Peyer's patch (tissue), 4 donors: ENCODE measurements around the gene KSR2. TPM values are rescaled to one million over a fixed set of nuclear protein-coding genes. Genes with fewer than 3 reads are reported as not detected.

ENCODE experiments used
- DNase-seq, 3 donors: peaks; one replicate each; pipeline ENCODE4 v3.0.0-alpha.2; 2017 to 2019
- H3K27ac ChIP-seq, 4 donors: fragments of 200-600 bp; sonication (generic); one replicate each; pipeline ENCODE4 v1.5.1; 2016 to 2019
- H3K27me3 ChIP-seq, 2 donors: fragments of 200-600 bp; sonication (generic); one replicate each; pipeline ENCODE4 v1.5.1; 2019
- H3K36me3 ChIP-seq, 3 donors: fragments of 200-600 bp; sonication (generic); one replicate each; pipeline ENCODE4 v1.5.1; 2016 to 2019
- H3K4me1 ChIP-seq, 4 donors: fragments of 200-600 bp; sonication (generic); one replicate each; pipeline ENCODE4 v1.5.1; 2016 to 2019
- H3K4me3 ChIP-seq, 4 donors: fragments of 200-600 bp; sonication (generic); 1 replicate in 3 of 4; 2 replicates in 1 of 4; pipeline ENCODE4 v1.5.1; 2016 to 2019; ENCODE audit warnings: mild to moderate bottlenecking in 1 of 4
- H3K9me3 ChIP-seq, 4 donors: fragments of 200-600 bp; sonication (generic); one replicate each; pipeline ENCODE4 v1.5.1; 2016 to 2019; ENCODE audit warnings: mild to moderate bottlenecking in 1 of 4
- CTCF ChIP-seq, 6 experiments: fragments of 450-650 bp in 4 of 6; fragments of 200-600 bp in 2 of 6; sonication (generic) in 1 of 6; IDR thresholded peaks; one replicate each; pipeline ENCODE4 v1.5.1; 2017 to 2019; ENCODE audit warnings: antibody characterized with exemption in 6 of 6, mild to moderate bottlenecking in 3 of 6, moderate library complexity in 1 of 6
- POLR2A ChIP-seq, 2 donors: fragments of 450-650 bp; IDR thresholded peaks; one replicate each; pipeline ENCODE4 v1.5.1; 2017; ENCODE audit warnings: antibody characterized with exemption in 2 of 2, mild to moderate bottlenecking in 2 of 2, moderate library complexity in 2 of 2
- total RNA-seq, 4 donors: library from RNA; depleted of rRNA; stranded (reverse); fragments of >200 nt; gene quantifications; one replicate each; pipeline ENCODE4 v1.1.0, GENCODE V29; 2016

The KSR2 gene
- total RNA-seq, 4 donors from 2014 or later, result 0.27 to 0.53 (median 0.28) TPM; not detected in 1

DNA sequence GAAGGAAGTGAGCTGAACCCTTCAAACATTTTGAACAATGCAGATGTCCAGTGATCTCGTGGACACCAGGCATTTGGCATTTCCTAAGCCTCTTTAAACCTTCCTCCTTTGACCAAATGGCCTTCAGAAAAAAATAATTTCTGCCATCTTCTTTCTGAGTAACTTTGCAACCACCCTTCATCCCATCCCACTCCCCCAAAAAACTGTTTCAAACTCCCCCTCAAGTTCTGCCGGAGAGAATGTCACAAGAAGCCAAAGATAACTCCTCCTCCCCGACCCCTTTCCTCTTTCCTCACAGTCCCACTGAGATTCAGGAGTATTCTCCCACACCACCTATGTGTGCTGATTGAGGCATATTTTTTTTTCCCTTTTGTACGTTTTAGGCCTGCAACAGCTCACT is 1.7 kb downstream of the KSR2 start:
- H3K36me3 ChIP-seq, result no peaks in the 10 kb centered on the region
- no peak for DNase-seq
- H3K27ac ChIP-seq, result no peak overlapping the region
- peaks cover 0 to 11% (median 4%) of the 10 kb centered on the region in 4 donors for H3K4me1 ChIP-seq
- TF ChIP-seq POLR2A (IDR thresholded peaks at IDR 0.05) (no peak), CTCF (IDR thresholded peaks at IDR 0.05) (no peak)
- no peaks in the 10 kb centered on the region for H3K27me3 ChIP-seq
- H3K9me3 ChIP-seq, result no peaks in the 10 kb centered on the region
- H3K4me3 ChIP-seq, result no peak overlapping the region

- H3K27ac ChIP-seq, result no peak overlapping the region
- H3K27me3 ChIP-seq, result no peaks in the 10 kb centered on the region
- TF ChIP-seq POLR2A (IDR thresholded peaks at IDR 0.05), result no peak
- no peak for TF ChIP-seq CTCF (IDR thresholded peaks at IDR 0.05)
- DNase-seq, result no peak
- no peaks in the 10 kb centered on the region for H3K9me3 ChIP-seq
- H3K4me3 ChIP-seq, result no peak overlapping the region
- H3K36me3 ChIP-seq, result no peaks in the 10 kb centered on the region
- H3K4me1 ChIP-seq, result peaks cover 0 to 11% (median 4%) of the 10 kb centered on the region in 4 donors
These were observed 2.3 kb downstream of the KSR2 start for GRCh38 chr12:117966511-117966910.

GRCh38 chr12:117963836-117964235 is 5.0 kb downstream of the KSR2 start:
- Histone ChIP-seq H3K27ac (no peak overlapping the region), H3K36me3 (no peaks in the 10 kb centered on the region), H3K27me3 (no peaks in the 10 kb centered on the region), H3K9me3 (no peaks in the 10 kb centered on the region), H3K4me3 (no peak overlapping the region), H3K4me1 (peaks cover 0 to 4% (median under 1%) of the 10 kb centered on the region in 4 donors)
- no peak for TF ChIP-seq CTCF (IDR thresholded peaks at IDR 0.05)
- no peak for TF ChIP-seq POLR2A (IDR thresholded peaks at IDR 0.05)
- DNase-seq, result no peak

GRCh38 chr12:117936722-117937484 is 31.9 kb downstream of the KSR2 start:
- DNase-seq, result no peak
- H3K36me3 ChIP-seq, result no peaks in the 10 kb centered on the region
- H3K27ac ChIP-seq, result no peak overlapping the region
- TF ChIP-seq CTCF (IDR thresholded peaks at IDR 0.05) (no peak), POLR2A (IDR thresholded peaks at IDR 0.05) (no peak)
- no peaks in the 10 kb centered on the region for H3K4me1 ChIP-seq
- H3K4me3 ChIP-seq, result no peak overlapping the region
- no peaks in the 10 kb centered on the region for H3K9me3 ChIP-seq
- no peaks in the 10 kb centered on the region for H3K27me3 ChIP-seq

DNA sequence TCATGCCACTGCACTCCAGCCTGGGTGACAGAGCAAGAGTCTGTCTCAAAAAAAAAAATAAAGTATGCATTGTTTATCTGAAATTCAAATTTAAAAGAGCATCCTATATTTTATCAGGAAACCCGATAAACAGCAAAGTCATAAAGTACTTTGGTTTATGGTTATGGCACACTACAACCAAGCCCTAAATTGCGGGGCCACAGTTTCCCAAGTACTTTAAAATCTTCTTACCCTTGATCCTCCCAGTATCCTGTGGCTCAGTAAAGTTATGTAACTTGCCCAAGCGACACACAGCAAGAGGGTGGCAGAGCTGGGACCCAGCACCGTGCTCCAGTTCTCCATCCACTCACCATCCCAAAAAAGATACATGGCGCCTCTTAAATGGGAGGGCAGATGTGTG is 35.2 kb downstream of the KSR2 start:
- H3K4me1 ChIP-seq, result no peaks in the 10 kb centered on the region
- H3K36me3 ChIP-seq, result no peaks in the 10 kb centered on the region
- no peaks in the 10 kb centered on the region for H3K27me3 ChIP-seq
- H3K9me3 ChIP-seq, result no peaks in the 10 kb centered on the region
- TF ChIP-seq POLR2A (IDR thresholded peaks at IDR 0.05), result no peak
- H3K4me3 ChIP-seq, result no peak overlapping the region
- no peak overlapping the region for H3K27ac ChIP-seq
- DNase-seq, result no peak

GRCh38 chr12:117926391-117926899 is 42.3 kb downstream of the KSR2 start:
- Histone ChIP-seq H3K27ac (no peak overlapping the region), H3K4me3 (no peak overlapping the region), H3K4me1 (no peaks in the 10 kb centered on the region), H3K9me3 (no peaks in the 10 kb centered on the region), H3K36me3 (no peaks in the 10 kb centered on the region), H3K27me3 (no peaks in the 10 kb centered on the region)
- DNase-seq, result no peak
- TF ChIP-seq CTCF (IDR thresholded peaks at IDR 0.05) (no peak), POLR2A (IDR thresholded peaks at IDR 0.05) (no peak)
